B cell (primary cell): ENCODE data around the gene HPS3. TPM values are rescaled to one million over a fixed set of nuclear protein-coding genes. Genes with fewer than 3 reads are reported as not detected.
A peak's percentile ranks its signal among the peaks of the same experiment; 100 is the strongest.

Experiments
- ATAC-seq: fragments of 200-7000 bp; cut with Tn5 transposase; one replicate; pipeline ENCODE4 v1.10.0; 2021; ENCODE audit warnings: low read depth, mild to moderate bottlenecking, moderate number of reproducible peaks, moderate library complexity
- CTCF ChIA-PET: fragments of 350-600 bp; sonication (Branson Sonifier 250); formaldehyde crosslinking; loops from one replicate; lab custom pipeline; 2021; ENCODE audit warnings: antibody characterized with exemption, inconsistent platforms; lab: Charles Lee
- POLR2A ChIA-PET: fragments of 350-600 bp; sonication (Branson Sonifier 250); formaldehyde crosslinking; loops from one replicate; lab custom pipeline; 2021; ENCODE audit warnings: antibody characterized with exemption; lab: Charles Lee
- DNase-seq: peaks from one replicate; pipeline ENCODE4 v3.0.0; 2013
- H2AFZ ChIP-seq: 2 replicates; pipeline ENCODE4 v1.6.1; 2012; ENCODE audit warnings: mild to moderate bottlenecking, low read depth, low read length; ENCODE audit not compliant: insufficient read depth, poor library complexity, severe bottlenecking
- H3K27ac ChIP-seq, 2 donors: 1 replicate in 1 of 2; 2 replicates in 1 of 2; pipeline ENCODE4 v1.5.1; 2012 to 2013; ENCODE audit warnings: low read length in 2 of 2, mild to moderate bottlenecking in 2 of 2, moderate library complexity in 1 of 2
- H3K27me3 ChIP-seq, 4 experiments: fragments of 200-600 bp in 1 of 4; sonication (generic) in 1 of 4; replicated peaks in 1 of 4; 1 replicate in 2 of 4; 2 replicates in 2 of 4; pipeline versions ENCODE4 v1.6.1 to v1.7.0; 2013 to 2016; ENCODE audit warnings: low read length in 3 of 4, mild to moderate bottlenecking in 2 of 4, mixed read lengths in 1 of 4, moderate library complexity in 1 of 4; ENCODE audit not compliant: insufficient read depth in 4 of 4, control insufficient read depth in 3 of 4; ENCODE audit errors: control extremely low read depth in 1 of 4
- H3K36me3 ChIP-seq, 2 experiments: replicated peaks in 1 of 2; 1 replicate in 1 of 2; 2 replicates in 1 of 2; pipeline versions ENCODE4 v1.6.1 to v1.7.1; 2013; ENCODE audit warnings: low read length in 1 of 2; ENCODE audit not compliant: insufficient read depth in 2 of 2, control insufficient read depth in 1 of 2; ENCODE audit errors: control extremely low read depth in 1 of 2, extremely low read depth in 1 of 2
- H3K4me1 ChIP-seq, 2 donors: fragments of 200-600 bp in 1 of 2; sonication (generic) in 1 of 2; 1 replicate in 1 of 2; 2 replicates in 1 of 2; pipeline versions ENCODE4 v1.5.1 to v1.6.1; 2013 to 2017; ENCODE audit warnings: low read length in 2 of 2; ENCODE audit not compliant: control insufficient read depth in 2 of 2, insufficient read depth in 2 of 2
- H3K4me2 ChIP-seq: replicated peaks from 2 replicates; pipeline ENCODE3; 2012; ENCODE audit warnings: mild to moderate bottlenecking, low read depth, low read length; ENCODE audit not compliant: poor library complexity, severe bottlenecking
- H3K4me3 ChIP-seq, 5 experiments: fragments of 200-600 bp in 1 of 5; sonication (generic) in 1 of 5; 1 replicate in 3 of 5; 2 replicates in 2 of 5; pipeline versions ENCODE4 v1.5.1 to v1.7.0; 2011 to 2016; ENCODE audit warnings: low read length in 4 of 5, mild to moderate bottlenecking in 4 of 5, low read depth in 2 of 5, control low read depth in 1 of 5, moderate library complexity in 1 of 5; ENCODE audit not compliant: insufficient read depth in 1 of 5; ENCODE audit errors: control extremely low read depth in 1 of 5, extremely low read depth in 1 of 5
- H3K79me2 ChIP-seq: fragments of 200-600 bp; sonication (generic); one replicate; pipeline ENCODE4 v1.6.0; 2016; ENCODE audit warnings: low read length; ENCODE audit not compliant: control insufficient read depth, insufficient read depth
- H3K9ac ChIP-seq: fragments of 200-600 bp; sonication (generic); 2 replicates; pipeline ENCODE4 v1.6.1; 2017; ENCODE audit warnings: mild to moderate bottlenecking, low read length, moderate library complexity
- H3K9me3 ChIP-seq, 3 donors: one replicate each; pipeline versions ENCODE4 v1.6.1 to v1.7.1; 2013; ENCODE audit warnings: low read length in 2 of 3; ENCODE audit not compliant: control insufficient read depth in 2 of 3, insufficient read depth in 1 of 3; ENCODE audit errors: control extremely low read depth in 1 of 3
- H4K20me1 ChIP-seq: 2 replicates; pipeline ENCODE4 v1.6.0; 2012; ENCODE audit warnings: mild to moderate bottlenecking, low read length; ENCODE audit not compliant: insufficient read depth, control insufficient read depth, poor library complexity, severe bottlenecking
- H3K27ac Mint-ChIP-seq: one replicate; pipeline ENCODE4 v1.8.0; 2021; ENCODE audit warnings: mixed read lengths
- H3K27me3 Mint-ChIP-seq: one replicate; pipeline ENCODE4 v1.8.0; 2021; ENCODE audit warnings: mixed read lengths
- H3K4me1 Mint-ChIP-seq: one replicate; pipeline ENCODE4 v1.8.0; 2021; ENCODE audit warnings: mixed read lengths
- H3K4me3 Mint-ChIP-seq: one replicate; pipeline ENCODE4 v1.8.0; 2021; ENCODE audit warnings: mixed read lengths
- H3K9me3 Mint-ChIP-seq: one replicate; pipeline ENCODE4 v1.8.0; 2022; ENCODE audit warnings: mixed read lengths; ENCODE audit not compliant: insufficient read depth
- EZH2 ChIP-seq: IDR thresholded peaks from 2 replicates; pipeline ENCODE4 v1.6.1; 2012; ENCODE audit warnings: borderline replicate concordance, low read depth, mild to moderate bottlenecking, moderate library complexity, low read length; ENCODE audit not compliant: insufficient read depth, poor library complexity, severe bottlenecking
- WGBS: methylation state at CpG from one replicate; pipeline ENCODE4 v1.1.5; 2013; ENCODE audit warnings: missing lambda C conversion rate; ENCODE audit not compliant: insufficient coverage; 5-methylcytosine and 5-hydroxymethylcytosine counted together
- intact Hi-C: fragments of 100-400 bp; cut with micrococcal nuclease; formaldehyde crosslinking; loops from one replicate; pipeline ENCODE4 v1.10.0; 2022
- polyA plus RNA-seq: library from polyadenylated mRNA; depleted of rRNA; stranded (reverse); fragments of >200 nt; gene quantifications from 2 replicates; pipeline ENCODE4 v1.2.3, GENCODE V29; 2012
- total RNA-seq, 2 donors: library from RNA; stranded (reverse); fragments of 120-200 nt in 1 of 2; gene quantifications; 1 replicate in 1 of 2; 2 replicates in 1 of 2; pipeline versions ENCODE4 v1.2.3 to v1.2.4, GENCODE V29; 2013 to 2022
- TF ChIP-seq, protein P1 (sequence below): fragments of 200-600 bp; IDR thresholded peaks from one replicate; pipeline ENCODE4 v1.8.0; 2022; ENCODE audit warnings: antibody characterized with exemption, mild to moderate bottlenecking

HPS3 gene
- total and polyA plus RNA-seq, 2 donors (not counting 1 experiment from before 2014, with no cell fraction given): 28.9 to 48.1 TPM

DNA sequence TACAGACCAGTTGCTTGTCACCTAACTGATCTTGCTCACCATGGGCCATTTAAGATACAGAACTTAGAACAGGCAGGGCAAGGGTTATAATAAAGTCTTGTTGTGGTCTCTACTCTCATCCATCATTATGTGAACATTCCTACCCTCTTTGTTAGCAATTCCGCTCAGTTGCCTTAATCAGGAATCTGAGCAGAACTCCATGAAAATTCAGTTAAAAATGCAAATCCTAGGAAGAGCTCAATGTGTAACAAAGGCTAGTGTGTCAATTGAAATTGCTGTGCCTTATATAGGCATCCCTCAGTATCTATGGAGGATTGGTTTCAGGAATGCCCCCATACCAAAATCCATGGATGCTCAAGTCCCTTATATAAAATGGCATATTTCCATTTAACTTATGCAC, 47.7 kb downstream of the HPS3 start:
- H3K4me3 ChIP-seq: no peak overlapping the region
- Mint-ChIP-seq H3K4me1 (no peaks in the 10 kb centered on the region), H3K27me3 (no peaks in the 10 kb centered on the region), H3K9me3 (no peaks in the 10 kb centered on the region), H3K27ac (peak overlapping the region; percentile 8), H3K4me3 (no peak overlapping the region)
- H3K27me3 ChIP-seq: no peaks in the 10 kb centered on the region
- H3K79me2 ChIP-seq: no peaks in the 10 kb centered on the region
- H4K20me1 ChIP-seq: no peaks in the 10 kb centered on the region
- H3K27ac ChIP-seq: no peak overlapping the region
- ATAC-seq (no peak), DNase-seq (no peak)
- intact Hi-C loops: no loop called here
- no peak overlapping the region for H3K4me2 ChIP-seq
- no peak overlapping the region for H2AFZ ChIP-seq
- H3K36me3 ChIP-seq: peaks cover 4 to 37% of the 10 kb centered on the region in 2 experiments
- no CpG with 5 or more reads among the region's 1 CpG for WGBS
- ChIA-PET POLR2A (interaction anchor here (0.8 kb wide), 1 partner anchor 31 kb away, joined by 3 read pairs; no protein-coding TSS in a partner anchor), CTCF (interaction anchor here (1.1 to 1.2 kb wide), 2 partner anchors 12 to 34 kb away, joined by 3 to 4 read pairs; no protein-coding TSS in a partner anchor)
- TF ChIP-seq EZH2: no peak
- TF ChIP-seq, protein P1, sequence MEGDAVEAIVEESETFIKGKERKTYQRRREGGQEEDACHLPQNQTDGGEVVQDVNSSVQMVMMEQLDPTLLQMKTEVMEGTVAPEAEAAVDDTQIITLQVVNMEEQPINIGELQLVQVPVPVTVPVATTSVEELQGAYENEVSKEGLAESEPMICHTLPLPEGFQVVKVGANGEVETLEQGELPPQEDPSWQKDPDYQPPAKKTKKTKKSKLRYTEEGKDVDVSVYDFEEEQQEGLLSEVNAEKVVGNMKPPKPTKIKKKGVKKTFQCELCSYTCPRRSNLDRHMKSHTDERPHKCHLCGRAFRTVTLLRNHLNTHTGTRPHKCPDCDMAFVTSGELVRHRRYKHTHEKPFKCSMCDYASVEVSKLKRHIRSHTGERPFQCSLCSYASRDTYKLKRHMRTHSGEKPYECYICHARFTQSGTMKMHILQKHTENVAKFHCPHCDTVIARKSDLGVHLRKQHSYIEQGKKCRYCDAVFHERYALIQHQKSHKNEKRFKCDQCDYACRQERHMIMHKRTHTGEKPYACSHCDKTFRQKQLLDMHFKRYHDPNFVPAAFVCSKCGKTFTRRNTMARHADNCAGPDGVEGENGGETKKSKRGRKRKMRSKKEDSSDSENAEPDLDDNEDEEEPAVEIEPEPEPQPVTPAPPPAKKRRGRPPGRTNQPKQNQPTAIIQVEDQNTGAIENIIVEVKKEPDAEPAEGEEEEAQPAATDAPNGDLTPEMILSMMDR: no peak
- no peak overlapping the region for H3K9ac ChIP-seq
- H3K4me1 ChIP-seq: no peaks in the 10 kb centered on the region
- H3K9me3 ChIP-seq: no peaks in the 10 kb centered on the region

DNA sequence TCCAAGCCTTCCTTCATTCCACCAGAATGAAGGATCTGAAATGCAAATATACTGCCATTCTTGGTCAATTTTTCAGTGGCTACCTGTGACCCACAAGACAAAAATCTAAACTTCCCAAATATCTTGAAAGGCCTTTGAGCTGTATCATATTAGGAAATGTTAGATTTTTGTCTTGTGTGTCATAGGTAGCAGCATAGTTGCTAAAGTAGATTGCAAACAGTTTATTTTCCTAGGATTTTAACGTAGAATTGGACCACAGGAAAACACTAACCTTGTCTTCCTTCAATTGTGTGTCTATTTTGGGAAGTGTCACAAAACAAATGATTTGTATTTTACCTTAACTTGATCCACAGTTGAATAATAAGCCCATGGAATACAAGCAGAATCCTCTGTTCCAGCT, 49.8 kb downstream of the HPS3 start:
- H4K20me1 ChIP-seq: no peaks in the 10 kb centered on the region
- H3K9me3 ChIP-seq: no peaks in the 10 kb centered on the region
- H3K79me2 ChIP-seq: no peaks in the 10 kb centered on the region
- no peak for TF ChIP-seq EZH2
- TF ChIP-seq, protein P1: no peak
- H3K4me3 ChIP-seq: no peak overlapping the region
- H3K27me3 Mint-ChIP-seq: no peaks in the 10 kb centered on the region
- intact Hi-C loops: no loop called here
- no peak overlapping the region for H3K9ac ChIP-seq
- peaks cover 3 to 21% of the 10 kb centered on the region in 2 experiments for H3K36me3 ChIP-seq
- no peaks in the 10 kb centered on the region for H3K9me3 Mint-ChIP-seq
- H3K27me3 ChIP-seq: no peaks in the 10 kb centered on the region
- CTCF ChIA-PET: no interaction called here
- H3K4me1 Mint-ChIP-seq: no peaks in the 10 kb centered on the region
- no peak overlapping the region for H3K4me3 Mint-ChIP-seq
- no peak for DNase-seq
- H3K27ac Mint-ChIP-seq: no peak overlapping the region
- H3K27ac ChIP-seq: no peak overlapping the region
- POLR2A ChIA-PET: no interaction called here
- no CpG with 5 or more reads among the region's 1 CpG for WGBS
- no peak overlapping the region for H2AFZ ChIP-seq
- H3K4me1 ChIP-seq: no peaks in the 10 kb centered on the region
- ATAC-seq: no peak
- H3K4me2 ChIP-seq: no peak overlapping the region
